ENCODE measurements around the gene TEX53.
A peak's percentile ranks its signal among the peaks of the same experiment; 100 is the strongest.

TEX53 gene

DNA sequence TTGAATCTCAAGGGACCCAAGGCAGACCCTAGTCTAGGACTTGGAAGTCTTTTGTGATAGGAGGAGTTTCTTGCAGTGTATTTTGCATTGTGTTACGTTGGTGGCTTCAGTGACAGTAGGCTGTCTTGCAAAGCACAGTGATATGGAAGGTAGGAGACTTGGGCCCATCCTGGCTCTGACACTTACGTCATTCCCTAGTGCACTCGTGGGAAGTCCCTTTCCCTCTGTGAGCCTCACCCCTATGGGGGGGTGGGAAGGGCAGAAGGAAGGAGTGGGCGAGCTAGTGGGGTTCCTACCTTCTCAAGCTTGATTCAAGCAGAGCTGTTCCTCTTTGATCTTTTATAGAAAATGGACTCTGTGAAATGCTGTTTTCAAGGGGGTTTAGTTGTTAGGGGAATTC lies 9.2 kb upstream of the TEX53 start:
- no peak overlapping the region for H3K4me3 ChIP-seq (ENCODE audit: low read depth, low read length)
- no peak overlapping the region for H3K27ac ChIP-seq
- no peaks in the 10 kb centered on the region for H3K36me3 ChIP-seq (replicated peaks)
- DNase-seq = no peak
- TF ChIP-seq, protein P1, sequence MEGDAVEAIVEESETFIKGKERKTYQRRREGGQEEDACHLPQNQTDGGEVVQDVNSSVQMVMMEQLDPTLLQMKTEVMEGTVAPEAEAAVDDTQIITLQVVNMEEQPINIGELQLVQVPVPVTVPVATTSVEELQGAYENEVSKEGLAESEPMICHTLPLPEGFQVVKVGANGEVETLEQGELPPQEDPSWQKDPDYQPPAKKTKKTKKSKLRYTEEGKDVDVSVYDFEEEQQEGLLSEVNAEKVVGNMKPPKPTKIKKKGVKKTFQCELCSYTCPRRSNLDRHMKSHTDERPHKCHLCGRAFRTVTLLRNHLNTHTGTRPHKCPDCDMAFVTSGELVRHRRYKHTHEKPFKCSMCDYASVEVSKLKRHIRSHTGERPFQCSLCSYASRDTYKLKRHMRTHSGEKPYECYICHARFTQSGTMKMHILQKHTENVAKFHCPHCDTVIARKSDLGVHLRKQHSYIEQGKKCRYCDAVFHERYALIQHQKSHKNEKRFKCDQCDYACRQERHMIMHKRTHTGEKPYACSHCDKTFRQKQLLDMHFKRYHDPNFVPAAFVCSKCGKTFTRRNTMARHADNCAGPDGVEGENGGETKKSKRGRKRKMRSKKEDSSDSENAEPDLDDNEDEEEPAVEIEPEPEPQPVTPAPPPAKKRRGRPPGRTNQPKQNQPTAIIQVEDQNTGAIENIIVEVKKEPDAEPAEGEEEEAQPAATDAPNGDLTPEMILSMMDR (IDR thresholded peaks at IDR 0.05; ENCODE audit: low read depth, low read length, missing control alignments) = no peak
- in situ Hi-C loops (cut with HindIII; ENCODE audit: low pct_ligation_motif_present, low sequenced_read_pairs) = no loop called here
- H3K27me3 ChIP-seq (replicated peaks) = no peaks in the 10 kb centered on the region

DNA sequence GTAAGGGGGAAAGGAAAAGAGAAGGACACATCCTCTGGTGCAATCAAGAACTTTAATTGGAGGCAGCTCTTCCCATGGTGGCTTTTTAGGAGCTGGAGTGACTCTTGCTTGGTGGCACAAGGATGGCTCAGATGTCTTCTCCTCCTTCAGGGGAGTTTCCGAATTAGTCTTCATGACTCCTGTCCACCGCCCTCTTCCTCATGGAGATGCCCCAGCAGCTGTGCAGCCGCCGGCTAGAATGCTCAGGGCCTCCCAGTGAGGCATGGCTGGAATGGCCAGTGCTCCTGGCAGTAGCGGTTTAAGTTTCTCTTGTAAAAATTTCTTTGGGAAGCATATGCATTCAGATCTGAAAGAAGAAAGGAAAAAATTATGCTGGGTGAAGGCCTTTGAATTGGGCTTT lies 8.8 kb upstream of the TEX53 start:
- TF ChIP-seq, protein P1 (IDR thresholded peaks at IDR 0.05; ENCODE audit: low read depth, low read length, missing control alignments) = no peak
- Histone ChIP-seq H3K36me3 (replicated peaks) (no peaks in the 10 kb centered on the region), H3K4me3 (ENCODE audit: low read depth, low read length) (no peak overlapping the region), H3K27me3 (replicated peaks) (no peaks in the 10 kb centered on the region), H3K27ac (no peak overlapping the region)
- in situ Hi-C loops (cut with HindIII; ENCODE audit: low pct_ligation_motif_present, low sequenced_read_pairs) = no loop called here
- no peak for DNase-seq

DNA sequence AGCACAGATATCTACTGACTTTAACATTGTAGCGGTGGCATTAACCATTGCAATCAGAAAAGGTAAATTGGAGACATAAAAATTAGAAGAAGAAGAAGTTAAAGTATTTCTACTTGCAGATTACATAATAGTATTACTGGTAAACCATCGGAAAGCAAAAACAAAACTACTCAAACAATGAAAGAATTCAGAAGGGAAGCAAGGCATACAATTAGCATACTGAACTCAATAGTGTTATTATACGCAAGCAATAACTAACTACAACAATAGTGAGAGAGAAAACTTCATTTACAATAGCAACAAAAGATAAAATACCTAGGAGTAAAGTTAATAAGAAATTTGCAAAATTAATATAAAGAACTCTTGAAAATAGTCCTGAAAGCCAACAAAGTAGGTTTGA lies 6.6 kb upstream of the TEX53 start:
- TF ChIP-seq, protein P1 (IDR thresholded peaks at IDR 0.05; ENCODE audit: low read depth, low read length, missing control alignments) = no peak
- no peak for DNase-seq
- H3K27ac ChIP-seq = no peak overlapping the region
- no peaks in the 10 kb centered on the region for H3K27me3 ChIP-seq (replicated peaks)
- in situ Hi-C loops (cut with HindIII; ENCODE audit: low pct_ligation_motif_present, low sequenced_read_pairs) = no loop called here
- H3K36me3 ChIP-seq (replicated peaks) = no peaks in the 10 kb centered on the region
- H3K4me3 ChIP-seq (ENCODE audit: low read depth, low read length) = no peak overlapping the region

DNA sequence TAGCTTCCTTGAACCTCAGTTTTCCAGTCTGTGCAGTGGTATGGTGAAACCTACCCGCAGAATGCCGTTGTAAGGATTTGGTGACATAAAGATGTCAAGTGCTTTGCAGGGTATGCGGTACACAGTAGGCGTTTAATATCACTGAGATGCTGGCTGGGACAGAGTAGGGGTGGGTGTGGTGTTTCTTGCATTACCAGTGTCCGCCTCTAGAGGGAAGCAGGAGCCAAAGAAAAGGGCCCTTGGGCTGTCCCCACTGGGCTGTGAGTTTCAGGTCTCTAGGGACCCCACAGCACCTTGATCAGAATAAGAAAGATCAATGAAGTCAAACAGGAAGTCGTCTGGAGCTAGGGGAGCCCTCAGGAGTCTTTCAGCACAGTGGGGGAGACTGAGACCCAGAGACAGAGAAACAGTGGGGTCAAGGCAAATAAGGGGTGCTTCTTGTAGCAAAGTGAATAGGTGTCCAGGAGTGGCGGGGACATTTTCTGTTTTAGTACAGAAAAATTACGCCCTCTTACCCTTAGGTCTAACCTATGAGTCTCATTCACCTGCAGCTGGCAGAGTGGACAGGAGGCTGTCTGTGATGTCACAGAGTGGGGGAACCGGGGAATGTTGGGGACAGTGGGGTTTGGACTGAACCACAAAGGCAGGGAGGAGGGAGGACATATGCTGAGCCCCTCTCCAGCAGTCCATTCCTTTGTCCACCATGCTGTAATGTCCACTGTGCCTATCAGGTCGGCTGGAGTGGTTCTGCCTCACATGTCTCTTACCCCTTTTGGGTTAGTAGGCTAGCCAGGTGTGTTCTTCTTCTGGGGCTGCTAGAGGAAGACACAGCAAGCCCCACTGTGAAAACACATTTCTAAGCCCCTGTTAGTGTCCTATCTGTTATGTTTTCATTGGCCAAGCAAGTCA lies 4.7 kb upstream of the TEX53 start:
- DNase-seq = peak; percentile 35
- Histone ChIP-seq H3K27me3 (replicated peaks) (no peaks in the 10 kb centered on the region), H3K36me3 (replicated peaks) (no peaks in the 10 kb centered on the region), H3K4me3 (ENCODE audit: low read depth, low read length) (no peak overlapping the region), H3K27ac (no peak overlapping the region)
- TF ChIP-seq, protein P1 (IDR thresholded peaks at IDR 0.05; ENCODE audit: low read depth, low read length, missing control alignments) = peak; percentile 92
- in situ Hi-C loops (cut with HindIII; ENCODE audit: low pct_ligation_motif_present, low sequenced_read_pairs) = no loop called here

DNA sequence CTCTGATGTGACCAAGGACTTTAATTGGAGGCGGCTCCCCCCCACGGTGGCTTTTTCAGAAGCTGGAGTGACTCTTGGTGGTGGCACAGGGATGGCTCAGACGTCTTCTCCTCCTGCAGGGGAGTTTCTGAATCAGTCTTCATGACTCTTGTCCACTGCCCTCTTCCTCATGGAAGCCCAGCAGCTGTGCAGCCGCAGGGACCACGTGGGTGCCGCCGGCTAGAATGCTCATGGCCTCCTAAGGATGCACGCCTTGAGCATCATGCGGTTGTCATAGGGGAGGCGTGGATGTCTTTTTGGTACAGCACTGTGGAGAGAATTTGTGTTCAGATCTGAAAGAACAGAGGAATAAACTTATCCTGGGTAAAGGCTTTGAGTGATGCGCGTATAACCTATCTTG lies 1.3 kb downstream of the TEX53 start:
- TF ChIP-seq, protein P1 (IDR thresholded peaks at IDR 0.05; ENCODE audit: low read depth, low read length, missing control alignments) = no peak
- in situ Hi-C loops (cut with HindIII; ENCODE audit: low pct_ligation_motif_present, low sequenced_read_pairs) = no loop called here
- no peaks in the 10 kb centered on the region for H3K36me3 ChIP-seq (replicated peaks)
- H3K27ac ChIP-seq = no peak overlapping the region
- no peak overlapping the region for H3K4me3 ChIP-seq (ENCODE audit: low read depth, low read length)
- no peaks in the 10 kb centered on the region for H3K27me3 ChIP-seq (replicated peaks)
- DNase-seq = no peak

All from brain microvascular endothelial cell (primary cell).